ENCODE results near the gene C6orf58. TPM values are rescaled to one million over a fixed set of nuclear protein-coding genes. Genes with fewer than 3 reads are reported as not detected.

The C6orf58 gene
- total and polyA plus RNA-seq, 10 of the 15 experiments (the other 5 are each of a cell fraction or from before 2014, with no cell fraction given) = 0.06 to 0.43 (median 0.12) TPM; not detected in 2

DNA sequence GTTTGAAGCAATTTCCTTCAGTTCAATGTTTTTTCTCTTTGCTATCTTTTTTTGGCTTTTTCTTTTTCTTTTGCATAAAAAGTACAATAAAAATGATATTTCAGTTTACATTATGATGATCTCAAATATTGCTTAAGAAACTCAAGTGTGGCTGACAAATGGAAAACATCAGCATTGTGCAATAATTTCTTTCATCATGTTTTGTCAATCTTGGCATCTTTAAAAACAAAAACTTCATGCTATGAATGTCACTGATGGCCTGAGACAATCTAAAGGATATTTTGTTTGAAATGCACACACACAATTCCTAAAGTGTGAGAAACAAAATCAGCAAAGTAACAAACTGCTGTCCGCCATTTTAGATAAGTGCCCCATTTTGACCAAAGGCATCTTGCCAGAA is 44.0 kb upstream of the C6orf58 start:
- DNase-seq (ENCODE audit: low read depth, low spot score) (no peak), ATAC-seq (no peak)
- H3K4me3 ChIP-seq = no peak overlapping the region

GRCh38 chr6:127533736-127534135 is 43.2 kb upstream of the C6orf58 start:
- H3K27me3 ChIP-seq (replicated peaks in 1 of 2; ENCODE audit: control insufficient read depth in 2 of 2, insufficient read depth in 2 of 2, low read length in 1 of 2) = no peaks in the 10 kb centered on the region
- no peak for DNase-seq (ENCODE audit: low read depth, low spot score)
- no peak for FAIRE-seq
- H3K36me3 ChIP-seq (ENCODE audit: control insufficient read depth in 2 of 2, insufficient read depth in 2 of 2, low read length in 1 of 2) = no peaks in the 10 kb centered on the region
- H4K20me1 ChIP-seq (ENCODE audit: control insufficient read depth, insufficient read depth) = no peaks in the 10 kb centered on the region
- no peak overlapping the region for H3K4me3 ChIP-seq
- H3K27ac ChIP-seq (ENCODE audit: control insufficient read depth, insufficient read depth) = no peak overlapping the region
- no peak overlapping the region for H2AFZ ChIP-seq (ENCODE audit: control insufficient read depth, low read depth, low read length)
- no peaks in the 10 kb centered on the region for H3K4me1 ChIP-seq (ENCODE audit: control insufficient read depth, insufficient read depth, low read length)
- TF ChIP-seq IKZF1 (conservative IDR thresholded peaks at IDR 0.05) = no peak
- no peak for TF ChIP-seq JUND (IDR thresholded peaks at IDR 0.05; ENCODE audit: low read depth, low read length)
- TF ChIP-seq BCL11A (IDR thresholded peaks at IDR 0.05; ENCODE audit: low read depth, low read length) = no peak
- TF ChIP-seq, protein P1, sequence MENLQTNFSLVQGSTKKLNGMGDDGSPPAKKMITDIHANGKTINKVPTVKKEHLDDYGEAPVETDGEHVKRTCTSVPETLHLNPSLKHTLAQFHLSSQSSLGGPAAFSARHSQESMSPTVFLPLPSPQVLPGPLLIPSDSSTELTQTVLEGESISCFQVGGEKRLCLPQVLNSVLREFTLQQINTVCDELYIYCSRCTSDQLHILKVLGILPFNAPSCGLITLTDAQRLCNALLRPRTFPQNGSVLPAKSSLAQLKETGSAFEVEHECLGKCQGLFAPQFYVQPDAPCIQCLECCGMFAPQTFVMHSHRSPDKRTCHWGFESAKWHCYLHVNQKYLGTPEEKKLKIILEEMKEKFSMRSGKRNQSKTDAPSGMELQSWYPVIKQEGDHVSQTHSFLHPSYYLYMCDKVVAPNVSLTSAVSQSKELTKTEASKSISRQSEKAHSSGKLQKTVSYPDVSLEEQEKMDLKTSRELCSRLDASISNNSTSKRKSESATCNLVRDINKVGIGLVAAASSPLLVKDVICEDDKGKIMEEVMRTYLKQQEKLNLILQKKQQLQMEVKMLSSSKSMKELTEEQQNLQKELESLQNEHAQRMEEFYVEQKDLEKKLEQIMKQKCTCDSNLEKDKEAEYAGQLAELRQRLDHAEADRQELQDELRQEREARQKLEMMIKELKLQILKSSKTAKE (IDR thresholded peaks at IDR 0.05; ENCODE audit: low read depth, poor library complexity, severe bottlenecking) = no peak
- TF ChIP-seq, protein P2, sequence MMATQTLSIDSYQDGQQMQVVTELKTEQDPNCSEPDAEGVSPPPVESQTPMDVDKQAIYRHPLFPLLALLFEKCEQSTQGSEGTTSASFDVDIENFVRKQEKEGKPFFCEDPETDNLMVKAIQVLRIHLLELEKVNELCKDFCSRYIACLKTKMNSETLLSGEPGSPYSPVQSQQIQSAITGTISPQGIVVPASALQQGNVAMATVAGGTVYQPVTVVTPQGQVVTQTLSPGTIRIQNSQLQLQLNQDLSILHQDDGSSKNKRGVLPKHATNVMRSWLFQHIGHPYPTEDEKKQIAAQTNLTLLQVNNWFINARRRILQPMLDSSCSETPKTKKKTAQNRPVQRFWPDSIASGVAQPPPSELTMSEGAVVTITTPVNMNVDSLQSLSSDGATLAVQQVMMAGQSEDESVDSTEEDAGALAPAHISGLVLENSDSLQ (IDR thresholded peaks at IDR 0.05) = no peak
- intact Hi-C loops (cut with micrococcal nuclease; ENCODE audit: unreplicated experiment) (no loop called here), in situ Hi-C loops (cut with MboI) (loop anchor here (10.0 kb wide), 1 partner anchor 229 kb away; no protein-coding TSS in a partner anchor)
- WGBS (ENCODE audit: insufficient coverage, insufficient replicate concordance, low lambda C conversion rate, missing lambda C conversion rate) = 12% methylated on average over 3 of the region's 3 CpGs
- H3K9me3 ChIP-seq (replicated peaks; ENCODE audit: control insufficient read depth, insufficient read depth, low read length) = no peaks in the 10 kb centered on the region
- H3K9ac ChIP-seq (ENCODE audit: control insufficient read depth, insufficient read depth, low read length) = no peak overlapping the region
- POLR2A ChIA-PET = no interaction called here
- no peak for ATAC-seq
- RAD21 ChIA-PET (ENCODE audit: unreplicated experiment) = no interaction called here
- SMC1A ChIA-PET (ENCODE audit: uncharacterized antibody, unreplicated experiment) = interaction anchor here (1.2 to 1.7 kb wide), 3 partner anchors 49 to 68 kb away, joined by 3 to 4 read pairs (median 3); no protein-coding TSS in a partner anchor
- BruUV-seq (replicated peaks) = no TSS peak
- H3K79me2 ChIP-seq (ENCODE audit: control insufficient read depth, insufficient read depth, low read length) = no peaks in the 10 kb centered on the region
- CTCF ChIA-PET = interaction anchor here (1.2 kb wide), 1 partner anchor 17 kb away, joined by 4 read pairs; no protein-coding TSS in a partner anchor
- H3K4me2 ChIP-seq (ENCODE audit: control insufficient read depth, insufficient read depth) = no peak overlapping the region

More for the DNA sequence above, 44.0 kb upstream of the C6orf58 start:
- in situ Hi-C loops (cut with MboI) = loop anchor here (10.0 kb wide), 1 partner anchor 228 kb away; no protein-coding TSS in a partner anchor
- Histone ChIP-seq H3K9ac (ENCODE audit: control insufficient read depth, insufficient read depth, low read length) (no peak overlapping the region), H3K27ac (ENCODE audit: control insufficient read depth, insufficient read depth) (no peak overlapping the region), H3K79me2 (ENCODE audit: control insufficient read depth, insufficient read depth, low read length) (no peaks in the 10 kb centered on the region), H4K20me1 (ENCODE audit: control insufficient read depth, insufficient read depth) (no peaks in the 10 kb centered on the region), H3K4me1 (ENCODE audit: control insufficient read depth, insufficient read depth, low read length) (no peaks in the 10 kb centered on the region), H3K4me2 (ENCODE audit: control insufficient read depth, insufficient read depth) (no peak overlapping the region), H3K36me3 (ENCODE audit: control insufficient read depth in 2 of 2, insufficient read depth in 2 of 2, low read length in 1 of 2) (no peaks in the 10 kb centered on the region), H3K9me3 (replicated peaks; ENCODE audit: control insufficient read depth, insufficient read depth, low read length) (no peaks in the 10 kb centered on the region), H3K27me3 (replicated peaks in 1 of 2; ENCODE audit: control insufficient read depth in 2 of 2, insufficient read depth in 2 of 2, low read length in 1 of 2) (no peaks in the 10 kb centered on the region), H2AFZ (ENCODE audit: control insufficient read depth, low read depth, low read length) (no peak overlapping the region)
- FAIRE-seq = no peak
- 89% methylated on average over 1 of the region's 1 CpG for WGBS (ENCODE audit: insufficient coverage, insufficient replicate concordance, low lambda C conversion rate, missing lambda C conversion rate)
- ChIA-PET RAD21 (ENCODE audit: unreplicated experiment) (no interaction called here), POLR2A (no interaction called here), CTCF (no interaction called here), SMC1A (ENCODE audit: uncharacterized antibody, unreplicated experiment) (interaction anchor here (1.0 kb wide), 1 partner anchor 69 kb away, joined by 3 read pairs; no protein-coding TSS in a partner anchor)
- no TSS peak for BruUV-seq (replicated peaks)
- intact Hi-C loops (cut with micrococcal nuclease; ENCODE audit: unreplicated experiment) = no loop called here
- TF ChIP-seq TCF3 (IDR thresholded peaks at IDR 0.05; ENCODE audit: borderline replicate concordance, insufficient read depth, low read depth, low read length) (no peak), YY1 (IDR thresholded peaks at IDR 0.05; ENCODE audit: low read depth, low read length) (0 out of 2 replicates have a peak, but pooled peaks have one; percentile 30)
